RWPE2 (cell line): Measurements from ENCODE around the gene SSH2.
A peak's percentile ranks its signal among the peaks of the same experiment; 100 is the strongest.

Experiments
- ATAC-seq: fragments of 200-7000 bp; cut with Tn5 transposase; 3 replicates; pipeline ENCODE4 v1.9.1; 2021; ENCODE audit warnings: low read depth
- DNase-seq: peaks from one replicate; pipeline ENCODE4 v3.0.0-alpha.2; 2020; ENCODE audit warnings: low spot score
- H3K27ac ChIP-seq: fragments of 450-650 bp; 2 replicates; pipeline ENCODE4 v1.5.1; 2017; ENCODE audit warnings: mild to moderate bottlenecking; ENCODE audit not compliant: poor library complexity, severe bottlenecking
- H3K27me3 ChIP-seq: fragments of 250-450 bp; sonication (Bioruptor Pico); 2 replicates; pipeline ENCODE4 v1.5.1; 2021; ENCODE audit warnings: mild to moderate bottlenecking, moderate library complexity; ENCODE audit not compliant: insufficient read depth, poor library complexity, severe bottlenecking
- H3K36me3 ChIP-seq: fragments of 250-450 bp; sonication (Bioruptor Pico); 2 replicates; pipeline ENCODE4 v1.5.1; 2020; ENCODE audit warnings: low read depth, mild to moderate bottlenecking, moderate library complexity
- H3K4me1 ChIP-seq: fragments of 250-450 bp; sonication (Bioruptor Pico); 2 replicates; pipeline ENCODE4 v1.5.1; 2021; ENCODE audit warnings: mild to moderate bottlenecking, moderate library complexity; ENCODE audit not compliant: insufficient read depth, poor library complexity, severe bottlenecking
- H3K4me3 ChIP-seq: fragments of 250-450 bp; sonication (Bioruptor Pico); 2 replicates; pipeline ENCODE4 v1.5.1; 2021; ENCODE audit warnings: mild to moderate bottlenecking, moderate library complexity; ENCODE audit not compliant: severe bottlenecking
- H3K9me3 ChIP-seq: fragments of 250-450 bp; sonication (Bioruptor Pico); 2 replicates; pipeline ENCODE4 v1.5.1; 2021; ENCODE audit warnings: mild to moderate bottlenecking, moderate library complexity; ENCODE audit not compliant: severe bottlenecking
- CTCF ChIP-seq: fragments of 450-650 bp; IDR thresholded peaks from one replicate; pipeline ENCODE4 v1.5.1; 2017; ENCODE audit warnings: mild to moderate bottlenecking, moderate library complexity; ENCODE audit not compliant: poor library complexity, severe bottlenecking

The SSH2 gene

GRCh38 chr17:29585080-29585751 is 344.8 kb downstream of the SSH2 start:
- ATAC-seq: no peak
- peak overlapping the region; percentile 80 for H3K27ac ChIP-seq
- peaks cover 53% of the 10 kb centered on the region for H3K4me1 ChIP-seq
- H3K27me3 ChIP-seq: no peaks in the 10 kb centered on the region
- H3K36me3 ChIP-seq: peaks cover 30% of the 10 kb centered on the region
- DNase-seq: no peak
- H3K9me3 ChIP-seq: peaks cover 4% of the 10 kb centered on the region
- no peak overlapping the region for H3K4me3 ChIP-seq
- TF ChIP-seq CTCF: no peak

GRCh38 chr17:29584452-29585079 is 345.5 kb downstream of the SSH2 start:
- no peak for TF ChIP-seq CTCF
- peak overlapping the region; percentile 80 for H3K27ac ChIP-seq
- H3K4me1 ChIP-seq: peaks cover 53% of the 10 kb centered on the region
- peaks cover 37% of the 10 kb centered on the region for H3K36me3 ChIP-seq
- peaks cover 4% of the 10 kb centered on the region for H3K9me3 ChIP-seq
- no peak for ATAC-seq
- no peaks in the 10 kb centered on the region for H3K27me3 ChIP-seq
- H3K4me3 ChIP-seq: no peak overlapping the region
- no peak for DNase-seq

GRCh38 chr17:29583324-29584248 is 346.4 kb downstream of the SSH2 start:
- TF ChIP-seq CTCF: no peak
- Histone ChIP-seq H3K4me3 (no peak overlapping the region), H3K4me1 (peaks cover 53% of the 10 kb centered on the region), H3K36me3 (peaks cover 47% of the 10 kb centered on the region), H3K27me3 (no peaks in the 10 kb centered on the region), H3K27ac (peak overlapping the region; percentile 80), H3K9me3 (peaks cover 4% of the 10 kb centered on the region)
- DNase-seq: peak; percentile 96
- ATAC-seq: peak; percentile 66

- H3K27me3 ChIP-seq: no peaks in the 10 kb centered on the region
- peaks cover 50% of the 10 kb centered on the region for H3K4me1 ChIP-seq
- peaks cover 4% of the 10 kb centered on the region for H3K9me3 ChIP-seq
- peaks cover 55% of the 10 kb centered on the region for H3K36me3 ChIP-seq
- ATAC-seq (no peak), DNase-seq (no peak)
- H3K4me3 ChIP-seq: no peak overlapping the region
- no peak for TF ChIP-seq CTCF
- peak overlapping the region; percentile 80 for H3K27ac ChIP-seq
Measured at GRCh38 chr17:29582772-29583171, 347.3 kb downstream of the SSH2 start.
